SHP77 (cell line): Measurements from ENCODE around the gene DGCR6L.
"Not testable (repeated sequence)": the region's sequence is repeated elsewhere in the genome, so short reads cannot be mapped to it uniquely, and the experiment has no call there.

Experiments
- DNase-seq, 2 experiments: peaks; one replicate each; lab custom pipeline; 2025; lab: John Stamatoyannopoulos, UW

The DGCR6L gene

DNA sequence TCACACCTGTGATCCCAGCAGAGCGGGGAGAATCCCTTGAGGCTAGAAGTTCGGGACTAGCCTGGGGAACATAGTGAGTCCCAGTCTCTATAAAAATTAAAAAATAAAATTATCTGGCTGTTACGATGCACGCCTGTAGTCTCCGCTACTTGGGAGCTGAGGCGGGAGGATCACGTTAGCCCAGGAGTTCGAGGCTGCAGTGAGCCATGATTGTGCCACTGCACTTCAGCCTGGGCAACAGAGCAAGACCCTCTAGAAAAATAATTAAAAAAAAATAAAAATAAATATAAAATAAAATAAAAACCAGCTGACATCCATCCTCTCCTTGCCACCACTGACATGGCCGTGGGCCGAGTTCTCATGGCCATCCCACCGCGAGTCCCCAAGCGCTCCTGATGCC is 44.0 kb downstream of the DGCR6L start:
- DNase-seq = no peak

DNA sequence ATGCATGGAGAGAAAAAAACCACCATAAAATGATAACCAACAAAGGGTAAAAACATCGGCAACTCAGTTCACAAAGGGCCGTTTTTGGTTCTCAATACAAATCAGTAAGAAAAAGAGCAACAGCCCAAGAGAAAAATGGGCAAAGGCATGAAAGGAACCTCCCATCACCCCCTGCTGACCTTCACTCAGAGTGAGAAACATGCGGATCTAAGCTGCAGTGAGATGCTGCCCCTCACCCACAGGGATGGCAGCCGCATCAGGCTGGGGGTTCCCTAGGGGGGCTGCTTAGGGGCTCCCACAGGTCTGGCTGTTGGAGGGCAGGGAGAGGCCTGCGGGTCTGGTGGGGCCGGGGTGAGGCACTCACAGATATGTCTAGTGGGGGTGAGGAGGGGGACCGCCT is 44.5 kb downstream of the DGCR6L start:
- DNase-seq = not testable (repeated sequence)

DNA sequence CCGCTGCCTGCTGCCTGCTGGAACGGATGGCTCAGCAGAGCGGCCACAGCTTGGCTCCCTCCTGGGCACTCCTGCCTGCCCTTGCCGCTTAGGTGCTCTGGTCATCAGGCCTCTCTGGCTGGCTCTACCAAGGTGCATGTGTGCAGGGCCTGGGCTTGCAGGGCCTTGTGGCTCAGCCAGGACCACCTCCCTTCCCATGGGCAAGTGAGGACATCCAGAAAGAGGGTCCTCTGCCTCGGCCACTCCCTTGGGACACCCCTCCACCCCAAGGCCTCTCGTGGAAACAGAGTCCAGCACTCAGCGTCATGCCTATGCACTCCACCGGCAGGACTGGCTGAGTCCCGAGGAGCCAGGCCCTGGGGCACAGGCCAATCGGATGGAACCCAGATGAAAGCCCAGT is 45.5 kb downstream of the DGCR6L start:
- not testable (repeated sequence) for DNase-seq

DNA sequence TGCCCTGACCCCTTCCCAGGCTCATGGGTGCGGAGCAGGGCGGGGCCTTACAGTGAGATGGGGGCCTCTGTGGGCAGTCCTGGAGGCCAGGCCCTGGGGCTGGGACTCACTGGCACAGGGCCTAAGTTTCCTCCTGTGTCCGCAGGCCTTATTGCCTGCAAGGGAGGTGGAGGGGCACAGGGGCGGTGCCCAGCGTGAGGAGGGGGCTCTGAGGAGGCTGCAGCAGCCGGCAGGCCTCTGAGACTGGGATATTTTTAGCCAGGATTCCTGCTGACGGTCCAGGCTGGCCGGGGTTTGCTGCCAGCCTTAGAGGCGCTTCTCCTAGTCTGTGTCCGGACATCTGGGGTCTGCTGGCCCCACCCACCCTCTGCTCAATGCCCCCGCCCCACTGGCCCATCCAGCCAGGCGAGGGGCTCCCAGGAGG is 46.1 kb downstream of the DGCR6L start:
- no peak for DNase-seq

DNA sequence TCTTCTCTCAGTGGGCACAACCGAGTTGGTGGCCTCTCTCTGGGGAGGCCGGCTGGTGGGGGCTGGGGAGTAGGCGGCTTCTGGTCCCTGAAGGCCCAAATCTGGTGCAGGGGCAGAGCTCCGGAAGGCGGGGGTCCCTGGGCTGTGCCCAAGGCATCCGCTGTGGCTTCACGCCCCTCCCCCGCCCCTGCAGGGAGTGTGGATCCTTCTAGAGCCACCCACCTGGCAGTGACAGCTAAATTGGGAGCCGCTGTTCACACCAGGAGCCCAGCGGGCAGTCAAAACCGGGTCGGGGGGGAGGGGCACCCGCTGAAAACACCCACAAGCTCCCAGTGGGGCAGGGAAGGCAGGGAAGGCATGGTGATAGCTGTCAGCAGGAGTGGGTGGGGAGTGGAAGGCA is 47.2 kb downstream of the DGCR6L start:
- no peak for DNase-seq

DNA sequence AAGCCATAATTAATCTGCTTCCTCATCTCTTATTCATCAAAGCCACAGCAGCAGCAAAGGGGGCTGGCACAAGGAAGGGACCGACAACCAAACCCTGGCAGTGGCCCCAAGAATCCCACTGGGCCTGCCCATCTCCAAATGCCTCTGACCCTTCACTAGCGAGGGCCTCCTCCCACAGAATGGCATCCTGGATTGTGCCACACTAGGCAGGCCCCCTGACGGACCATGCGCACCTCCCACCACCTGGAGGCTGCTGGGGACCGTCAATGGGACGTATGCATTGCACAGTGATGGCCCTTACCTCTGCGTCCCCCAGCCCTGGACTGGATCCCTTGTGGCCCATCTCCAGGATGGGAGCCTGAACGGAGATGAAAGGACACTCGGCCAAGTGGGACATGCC is 47.7 kb downstream of the DGCR6L start:
- no peak for DNase-seq

DNA sequence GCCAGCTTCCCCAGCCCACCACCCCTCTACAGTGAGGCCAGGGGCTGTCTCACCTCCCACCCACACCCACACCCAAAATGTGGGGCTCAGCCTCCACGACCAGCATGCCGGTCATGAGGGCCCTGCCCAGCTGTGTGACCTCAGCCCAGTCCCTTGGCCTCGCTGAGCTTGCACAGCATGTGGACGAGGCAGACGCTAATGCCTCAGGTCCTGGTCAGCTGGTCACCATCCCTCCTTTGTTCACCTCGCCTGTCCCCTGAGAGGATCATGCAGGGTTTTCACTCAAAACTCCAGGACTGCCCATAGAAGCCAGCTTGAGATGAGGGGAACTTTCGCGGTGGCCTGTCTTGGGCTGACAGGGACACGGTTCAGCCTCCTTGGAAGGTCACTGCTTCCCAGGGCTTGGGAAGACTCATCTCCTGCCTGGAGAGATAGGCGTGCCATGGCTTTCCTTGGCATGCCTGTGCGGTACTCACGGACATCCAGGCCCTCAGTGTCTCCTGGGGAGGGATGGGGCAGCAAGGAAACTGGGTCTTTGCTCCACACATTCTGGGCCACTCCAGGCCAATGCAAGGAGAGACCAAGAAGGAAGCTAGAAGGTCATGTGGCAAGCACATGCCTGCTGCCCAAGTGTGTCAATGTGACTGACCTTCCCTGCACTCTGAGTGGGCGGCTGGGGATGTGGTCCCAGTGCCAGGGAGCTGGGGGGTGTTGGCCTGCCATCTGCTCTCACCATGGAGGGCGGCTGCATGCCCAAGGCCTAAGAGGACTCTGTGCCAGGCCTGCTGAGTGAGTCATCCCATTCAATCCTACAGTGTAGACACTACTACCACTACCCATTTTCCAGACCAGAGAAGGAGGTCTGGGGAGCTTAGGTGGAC is 48.5 kb downstream of the DGCR6L start:
- no peak for DNase-seq

DNA sequence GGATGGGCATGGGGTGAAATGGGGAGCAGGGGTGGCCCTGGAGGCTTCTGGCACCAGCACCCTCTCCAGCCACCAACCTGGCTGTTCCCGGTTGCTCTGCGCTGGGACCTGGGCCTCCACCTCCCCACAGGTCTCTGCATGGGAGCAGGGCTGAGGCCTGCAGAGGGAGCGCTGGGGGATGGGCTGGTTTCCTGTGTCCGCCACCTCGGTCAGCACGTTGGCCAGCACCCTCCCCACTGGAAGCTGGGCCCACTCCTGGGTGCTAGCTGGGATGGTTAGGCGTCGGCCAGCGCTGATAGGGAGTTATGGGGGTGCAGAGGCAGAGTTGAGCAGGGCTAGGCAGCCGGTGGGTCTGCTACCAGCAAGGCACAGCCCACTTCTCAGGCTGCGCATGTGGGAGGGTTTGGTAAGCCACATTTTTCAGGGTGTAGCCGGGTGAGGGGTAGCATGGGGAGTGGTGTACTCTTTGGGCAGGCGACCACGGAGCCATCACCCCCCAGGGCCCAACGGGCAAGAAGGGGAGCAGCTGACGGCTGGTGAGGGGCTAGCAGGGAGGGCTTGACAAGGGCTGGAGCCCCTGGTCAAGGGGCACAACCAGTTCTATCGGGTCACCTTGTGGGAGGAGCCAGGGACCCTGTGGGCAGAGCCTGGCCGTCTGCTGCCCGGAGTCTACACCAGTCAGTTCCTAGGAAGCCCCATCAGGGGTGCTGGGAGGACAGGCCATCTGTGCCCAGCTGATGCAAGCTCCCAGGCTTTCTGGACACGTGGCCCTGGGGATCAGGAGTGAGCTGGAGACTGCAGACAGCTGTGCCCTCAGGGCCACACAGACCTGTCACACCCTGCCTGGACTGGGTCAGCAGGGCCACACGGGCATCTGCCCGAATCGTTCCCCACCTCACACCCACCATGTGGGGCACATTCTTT is 49.4 kb downstream of the DGCR6L start:
- DNase-seq = not testable (repeated sequence)

DNA sequence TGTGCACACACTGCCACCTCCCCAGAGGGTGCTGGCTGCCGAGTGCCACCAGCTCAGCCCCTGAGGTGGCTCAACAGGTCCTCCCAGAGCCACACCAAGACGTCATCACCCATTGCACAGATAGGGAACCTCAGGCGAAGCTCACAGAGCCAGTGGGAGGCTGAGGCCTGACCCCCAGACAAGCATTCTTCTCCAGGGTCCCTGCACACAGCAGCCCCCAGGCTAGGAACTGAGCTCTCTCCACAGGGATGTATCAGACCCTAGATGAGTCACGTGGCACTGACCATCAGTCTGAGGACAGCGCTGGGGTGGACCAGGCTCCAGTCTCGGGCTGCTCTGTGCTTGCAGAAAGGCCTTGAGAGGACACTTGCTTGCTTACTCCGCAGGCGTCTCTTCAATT is 50.2 kb downstream of the DGCR6L start:
- not testable (repeated sequence) for DNase-seq

DNA sequence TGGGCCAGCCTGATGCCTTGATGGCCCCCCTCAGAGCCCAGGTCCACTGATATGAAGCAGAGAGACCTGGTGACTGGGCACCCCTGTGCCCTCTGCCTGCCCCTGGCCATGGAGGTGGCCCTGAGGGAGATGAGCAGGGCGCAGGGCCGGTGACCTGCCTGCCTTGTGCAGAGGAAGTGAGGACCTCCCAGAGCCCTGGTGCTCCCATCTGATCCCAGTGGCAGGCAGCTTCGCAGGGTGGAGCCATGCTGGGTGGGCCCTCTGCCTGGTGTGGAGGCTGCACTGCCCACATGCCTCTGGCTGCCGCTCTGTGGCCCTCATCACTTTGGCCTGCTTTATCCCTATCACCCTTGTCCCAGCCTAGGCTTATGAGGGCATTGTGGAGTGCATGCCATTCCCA is 50.7 kb downstream of the DGCR6L start:
- DNase-seq = not testable (repeated sequence)

DNA sequence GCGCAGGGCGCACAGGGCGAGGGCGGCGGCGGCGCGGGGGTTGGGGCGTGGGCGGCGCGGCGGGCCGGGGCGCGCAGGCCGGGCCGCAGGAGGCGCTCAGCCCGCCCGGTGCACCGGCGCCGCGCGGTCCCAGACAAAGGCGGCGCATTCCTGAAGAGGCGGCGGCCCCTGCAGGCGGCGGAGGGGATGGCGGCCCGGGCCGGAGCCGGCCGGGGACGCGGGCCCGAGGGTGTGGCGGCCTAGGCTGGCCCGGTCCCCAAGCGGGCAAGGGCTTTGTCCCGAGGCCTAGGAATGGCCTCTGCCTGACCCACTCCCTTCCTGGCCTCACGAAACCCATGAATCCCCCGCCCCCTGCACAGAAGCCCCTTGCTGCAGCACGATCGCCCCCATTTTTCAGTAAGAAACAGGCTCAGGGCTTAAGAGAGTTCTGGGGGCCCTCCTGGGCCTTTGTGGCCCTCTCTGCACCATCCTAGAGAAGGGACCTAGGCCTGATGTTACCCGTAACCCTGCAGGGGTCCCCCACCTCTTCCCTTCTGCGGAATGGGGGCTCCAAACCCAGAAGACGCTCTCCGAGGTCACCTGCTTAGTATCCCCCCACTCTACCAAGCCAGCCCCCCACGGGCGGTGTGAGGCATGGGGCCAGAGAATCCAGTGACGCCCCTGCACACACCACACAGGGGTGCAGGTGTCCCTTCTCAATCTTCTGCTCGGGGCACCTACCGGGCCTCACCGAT is 51.4 kb downstream of the DGCR6L start, which contains the start of gene RTN4R:
Gene RTN4R (minus strand): TSS at position 40 of the 734 bp plus-strand sequence. CDS start 226 bp downstream, outside the sequence.
- peak in 1 of 2 experiments; percentile 29 for DNase-seq

DNA sequence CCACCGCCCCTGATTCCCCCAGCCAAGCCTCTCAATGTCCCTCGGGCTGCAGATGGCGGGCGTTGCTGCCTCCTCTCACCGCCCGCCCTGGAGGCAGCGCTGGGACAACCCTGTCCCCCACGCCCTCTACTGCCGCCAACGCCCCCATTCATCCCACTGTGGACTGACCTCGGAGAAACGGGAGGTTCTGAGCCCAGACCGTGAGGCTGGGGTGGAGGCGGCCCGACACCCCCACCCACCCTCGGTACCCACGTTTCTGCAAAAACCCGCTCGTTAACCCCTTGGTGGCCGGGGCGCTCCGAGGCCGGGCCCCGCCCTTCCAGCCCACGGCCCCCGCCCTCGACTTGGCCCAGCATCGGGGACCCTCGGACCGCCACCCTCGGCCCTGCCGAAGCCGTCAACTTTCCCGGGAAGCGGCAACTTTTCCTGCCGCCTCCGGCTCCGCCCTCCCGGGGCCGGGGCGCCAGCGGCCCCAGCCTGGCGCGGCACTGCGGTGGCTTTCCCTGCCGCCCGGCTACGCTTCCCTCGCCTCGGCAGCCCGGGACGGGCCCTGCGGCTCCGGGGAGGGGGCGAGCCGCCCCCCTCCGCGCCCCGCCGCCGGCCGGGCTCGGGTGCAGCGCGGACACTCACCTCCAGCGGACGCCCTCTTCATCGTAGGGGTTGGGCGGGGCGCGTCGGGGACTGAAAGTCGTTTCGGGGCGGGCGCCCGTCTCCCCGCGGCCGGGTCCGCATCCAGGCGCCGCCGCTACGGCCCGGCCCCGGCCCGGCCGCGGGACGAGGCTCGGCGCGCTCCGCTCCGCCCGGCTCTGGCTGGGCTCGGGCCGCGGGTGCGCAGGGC is 52.2 kb downstream of the DGCR6L start:
- DNase-seq = no peak

DNA sequence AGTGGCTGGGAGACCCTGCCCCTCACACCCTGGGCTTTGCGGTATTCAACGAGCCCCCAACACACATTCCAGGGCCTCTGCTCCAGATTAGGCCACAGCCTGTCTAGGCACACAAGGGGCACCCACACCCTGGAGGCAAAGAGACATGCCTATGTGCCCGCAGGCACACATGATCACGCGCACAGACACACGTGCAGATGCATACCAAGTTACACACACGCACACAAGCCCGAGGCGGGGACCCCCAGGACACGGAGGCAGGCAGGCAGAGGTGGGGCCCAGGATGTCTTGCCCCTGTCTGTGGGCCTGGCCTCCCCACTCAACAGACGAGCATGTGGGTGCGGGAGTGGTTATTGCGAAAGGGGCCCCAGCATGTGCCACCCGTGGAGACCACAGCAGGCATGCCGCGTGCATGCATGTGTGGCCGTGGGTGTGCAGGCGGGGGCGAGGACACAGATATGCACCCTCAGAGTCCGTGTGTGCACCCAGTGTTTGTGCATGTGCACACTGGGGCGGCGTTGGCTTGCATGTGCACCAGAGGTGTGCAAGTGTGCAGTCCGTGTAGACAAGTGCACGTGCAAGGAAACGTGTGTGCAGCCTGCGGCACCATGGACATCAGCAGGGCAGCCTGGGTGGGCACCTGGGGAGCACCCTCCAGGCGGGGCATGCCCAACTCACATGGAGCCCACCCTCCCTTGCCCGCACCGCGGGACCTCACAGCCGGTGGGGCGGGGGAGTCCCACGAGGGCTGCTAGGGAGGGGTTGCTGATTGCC is 53.0 kb downstream of the DGCR6L start:
- DNase-seq = not testable (repeated sequence)

DNA sequence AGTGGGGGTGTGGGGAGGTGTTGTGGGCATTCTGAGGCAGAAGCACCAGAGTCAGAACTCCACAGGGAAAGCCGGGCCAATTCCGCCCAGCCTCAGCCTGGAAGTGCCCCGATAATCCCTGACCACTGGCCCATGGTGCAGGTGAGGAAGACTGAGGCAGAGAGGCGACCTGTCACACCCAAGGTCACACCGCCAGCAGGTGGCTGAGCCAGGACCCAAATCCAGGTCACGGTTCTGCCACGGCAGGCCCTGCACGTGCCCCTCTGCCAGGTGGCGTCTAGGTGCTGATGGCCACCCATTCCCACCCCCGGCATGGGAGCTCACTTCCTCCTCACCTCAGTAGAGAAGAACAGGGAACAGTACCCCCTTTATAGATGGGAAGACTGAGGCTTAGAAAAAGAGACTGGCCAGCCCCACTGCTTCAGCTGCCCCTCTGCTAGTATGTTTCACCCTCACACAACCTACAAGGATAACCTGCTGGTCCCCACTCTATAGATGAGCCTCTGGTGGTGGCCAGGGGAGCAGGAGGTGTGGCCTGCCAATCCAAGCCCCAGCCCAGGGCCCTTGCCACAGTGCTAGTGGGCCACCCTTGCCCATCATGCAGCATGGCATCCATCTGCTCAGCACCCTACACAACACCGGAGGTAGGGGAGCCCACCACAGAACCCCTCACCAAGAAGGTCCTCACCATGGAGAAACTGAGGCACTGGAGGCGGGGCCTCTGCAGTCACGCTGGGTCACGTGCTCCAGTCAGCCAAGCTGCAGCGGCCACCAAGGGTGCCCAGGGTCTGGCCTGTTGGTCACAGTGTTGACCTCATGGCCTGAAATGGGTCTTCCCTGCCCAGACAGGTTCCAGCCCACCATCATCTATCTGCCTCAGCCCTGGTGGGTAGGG is 53.8 kb downstream of the DGCR6L start:
- DNase-seq = not testable (repeated sequence)

DNA sequence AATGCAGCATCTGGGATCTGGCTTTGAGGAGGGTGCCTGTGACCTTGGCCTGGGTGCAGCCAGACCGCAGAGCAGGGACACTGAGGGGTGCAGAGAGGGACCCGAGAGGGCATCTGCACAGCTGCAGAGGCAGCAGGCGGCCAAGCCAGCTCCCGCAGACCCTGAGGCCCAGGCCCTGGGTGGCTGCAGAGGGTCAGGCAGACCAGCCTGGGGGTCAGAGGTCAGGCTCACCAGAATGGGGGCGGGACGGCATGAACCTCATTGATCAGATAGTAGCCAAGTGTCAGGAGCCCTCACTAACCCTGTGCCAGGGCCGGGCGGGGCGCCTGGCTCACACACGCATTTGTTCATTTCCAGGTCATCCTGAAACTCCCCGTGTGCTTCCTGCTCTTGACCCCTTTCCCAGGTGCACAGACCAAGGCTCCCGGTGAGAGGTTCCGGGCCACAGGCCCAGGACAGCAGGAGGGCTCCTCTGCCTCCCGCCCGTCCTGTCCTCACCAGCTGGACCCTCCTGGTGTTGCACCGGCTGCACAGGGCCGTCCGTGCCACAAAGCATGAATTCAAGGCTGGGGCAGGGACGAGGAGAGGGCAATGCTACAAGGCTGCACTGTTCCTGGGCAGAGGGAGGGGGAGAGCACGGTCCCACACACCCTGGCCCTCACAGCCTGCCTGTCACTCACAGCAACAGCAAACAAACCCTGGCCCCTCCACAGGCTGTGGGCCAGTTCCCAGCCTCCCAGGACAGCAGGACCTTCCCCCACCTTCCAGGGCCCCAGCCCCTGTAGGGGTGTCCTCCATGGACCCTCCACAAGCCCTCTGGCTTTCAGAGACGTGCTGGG is 55.0 kb downstream of the DGCR6L start:
- DNase-seq = no peak
